RWPE2 (cell line): ENCODE data around the gene SLC4A2.

ENCODE experiments used
- ATAC-seq: fragments of 200-7000 bp; cut with Tn5 transposase; 3 replicates; pipeline ENCODE4 v1.9.1; 2021; ENCODE audit warnings: low read depth
- DNase-seq: peaks from one replicate; pipeline ENCODE4 v3.0.0-alpha.2; 2020; ENCODE audit warnings: low spot score
- H3K27ac ChIP-seq: fragments of 450-650 bp; 2 replicates; pipeline ENCODE4 v1.5.1; 2017; ENCODE audit warnings: mild to moderate bottlenecking; ENCODE audit not compliant: poor library complexity, severe bottlenecking
- H3K27me3 ChIP-seq: fragments of 250-450 bp; sonication (Bioruptor Pico); 2 replicates; pipeline ENCODE4 v1.5.1; 2021; ENCODE audit warnings: mild to moderate bottlenecking, moderate library complexity; ENCODE audit not compliant: insufficient read depth, poor library complexity, severe bottlenecking
- H3K36me3 ChIP-seq: fragments of 250-450 bp; sonication (Bioruptor Pico); 2 replicates; pipeline ENCODE4 v1.5.1; 2020; ENCODE audit warnings: low read depth, mild to moderate bottlenecking, moderate library complexity
- H3K4me1 ChIP-seq: fragments of 250-450 bp; sonication (Bioruptor Pico); 2 replicates; pipeline ENCODE4 v1.5.1; 2021; ENCODE audit warnings: mild to moderate bottlenecking, moderate library complexity; ENCODE audit not compliant: insufficient read depth, poor library complexity, severe bottlenecking
- H3K4me3 ChIP-seq: fragments of 250-450 bp; sonication (Bioruptor Pico); 2 replicates; pipeline ENCODE4 v1.5.1; 2021; ENCODE audit warnings: mild to moderate bottlenecking, moderate library complexity; ENCODE audit not compliant: severe bottlenecking
- H3K9me3 ChIP-seq: fragments of 250-450 bp; sonication (Bioruptor Pico); 2 replicates; pipeline ENCODE4 v1.5.1; 2021; ENCODE audit warnings: mild to moderate bottlenecking, moderate library complexity; ENCODE audit not compliant: severe bottlenecking
- TF ChIP-seq, protein P1 (sequence below): fragments of 450-650 bp; IDR thresholded peaks from one replicate; pipeline ENCODE4 v1.5.1; 2017; ENCODE audit warnings: mild to moderate bottlenecking, moderate library complexity; ENCODE audit not compliant: poor library complexity, severe bottlenecking

Gene SLC4A2

DNA sequence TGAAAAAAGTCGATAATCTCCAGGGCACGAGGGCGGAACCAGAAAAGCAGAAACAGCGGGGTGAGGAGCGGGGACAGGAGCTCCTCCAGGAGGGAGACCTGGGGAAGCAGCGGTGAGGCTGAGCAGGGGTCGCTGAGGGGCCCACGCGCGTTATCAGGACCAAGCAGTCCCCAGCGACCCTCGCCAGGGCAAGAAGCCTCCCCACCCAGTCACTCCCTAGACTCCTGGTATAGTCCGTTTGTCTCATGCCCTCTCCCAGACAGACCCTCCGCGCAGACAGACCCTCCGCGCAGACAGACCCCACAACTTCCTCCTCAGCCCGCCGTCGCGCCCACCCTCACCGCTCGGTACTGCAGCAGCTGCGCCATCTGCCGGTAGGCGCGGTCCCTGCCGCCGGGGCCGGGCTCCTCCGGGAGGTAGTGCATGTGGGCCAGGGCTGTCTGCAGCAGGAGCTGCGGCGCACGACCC lies 41.4 kb upstream of the SLC4A2 start:
- Histone ChIP-seq H3K27me3 (peaks cover 12% of the 10 kb centered on the region), H3K4me1 (no peaks in the 10 kb centered on the region), H3K9me3 (no peaks in the 10 kb centered on the region), H3K27ac (no peak overlapping the region), H3K36me3 (no peaks in the 10 kb centered on the region), H3K4me3 (peak overlapping the region; percentile 1)
- ATAC-seq (peak; percentile 72), DNase-seq (peak; percentile 70)
- TF ChIP-seq, protein P1, sequence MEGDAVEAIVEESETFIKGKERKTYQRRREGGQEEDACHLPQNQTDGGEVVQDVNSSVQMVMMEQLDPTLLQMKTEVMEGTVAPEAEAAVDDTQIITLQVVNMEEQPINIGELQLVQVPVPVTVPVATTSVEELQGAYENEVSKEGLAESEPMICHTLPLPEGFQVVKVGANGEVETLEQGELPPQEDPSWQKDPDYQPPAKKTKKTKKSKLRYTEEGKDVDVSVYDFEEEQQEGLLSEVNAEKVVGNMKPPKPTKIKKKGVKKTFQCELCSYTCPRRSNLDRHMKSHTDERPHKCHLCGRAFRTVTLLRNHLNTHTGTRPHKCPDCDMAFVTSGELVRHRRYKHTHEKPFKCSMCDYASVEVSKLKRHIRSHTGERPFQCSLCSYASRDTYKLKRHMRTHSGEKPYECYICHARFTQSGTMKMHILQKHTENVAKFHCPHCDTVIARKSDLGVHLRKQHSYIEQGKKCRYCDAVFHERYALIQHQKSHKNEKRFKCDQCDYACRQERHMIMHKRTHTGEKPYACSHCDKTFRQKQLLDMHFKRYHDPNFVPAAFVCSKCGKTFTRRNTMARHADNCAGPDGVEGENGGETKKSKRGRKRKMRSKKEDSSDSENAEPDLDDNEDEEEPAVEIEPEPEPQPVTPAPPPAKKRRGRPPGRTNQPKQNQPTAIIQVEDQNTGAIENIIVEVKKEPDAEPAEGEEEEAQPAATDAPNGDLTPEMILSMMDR: peak; percentile 94

DNA sequence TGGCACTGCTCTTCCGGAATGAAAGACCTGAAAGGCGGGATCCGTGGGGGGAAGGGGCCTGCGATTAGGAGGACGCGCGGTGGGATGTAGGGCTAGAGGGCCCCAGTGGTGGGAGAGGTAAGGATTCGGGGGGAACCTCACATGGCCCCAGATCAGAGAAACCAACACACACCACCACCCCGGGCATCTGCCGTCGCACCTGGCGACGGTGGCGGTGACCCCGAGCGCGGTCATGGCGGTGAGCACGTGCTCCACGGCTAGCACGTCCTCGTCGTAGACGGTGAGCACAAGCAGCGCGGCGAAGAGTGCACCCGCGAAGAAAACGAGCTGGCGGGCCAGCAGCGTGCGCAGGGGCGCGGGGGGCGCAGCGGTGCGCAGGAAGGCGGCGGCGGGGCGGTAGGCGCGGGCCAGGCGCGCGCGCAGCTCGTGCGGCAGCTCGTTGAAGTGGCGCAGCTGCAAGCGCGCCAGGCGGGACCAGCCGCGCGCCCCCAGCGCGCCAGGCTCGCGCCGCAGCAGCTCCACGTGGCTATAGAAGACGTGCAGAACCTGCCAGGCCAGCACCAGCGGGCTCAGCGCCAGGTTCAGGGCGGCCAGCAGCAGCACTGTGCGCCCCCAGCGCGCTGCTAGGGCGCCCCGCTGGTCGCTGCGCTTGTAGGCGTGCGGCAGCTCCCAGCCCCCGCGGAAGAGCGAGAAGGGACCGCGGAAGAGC lies 40.8 kb upstream of the SLC4A2 start:
- DNase-seq: peak; percentile 49
- H3K36me3 ChIP-seq: no peaks in the 10 kb centered on the region
- H3K27me3 ChIP-seq: peaks cover 12% of the 10 kb centered on the region
- no peak overlapping the region for H3K27ac ChIP-seq
- no peaks in the 10 kb centered on the region for H3K9me3 ChIP-seq
- H3K4me1 ChIP-seq: no peaks in the 10 kb centered on the region
- TF ChIP-seq, protein P1: peak; percentile 64
- H3K4me3 ChIP-seq: no peak overlapping the region
- no peak for ATAC-seq

DNA sequence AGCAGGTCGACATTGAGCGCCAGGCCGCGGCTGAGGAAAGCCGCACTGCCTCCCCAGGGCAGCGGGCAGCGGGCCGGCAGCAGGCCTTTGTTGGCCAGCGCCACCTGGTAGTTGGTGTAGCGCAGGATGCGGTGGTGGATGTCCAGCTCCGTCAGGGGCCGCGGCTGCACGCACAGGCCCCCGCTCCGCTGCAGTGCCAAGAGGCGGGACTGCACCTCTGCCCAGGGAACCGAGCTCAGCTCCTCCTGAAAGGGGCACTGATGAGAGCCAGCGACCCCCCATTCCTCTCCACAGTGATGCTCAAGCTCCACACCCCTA lies 40.3 kb upstream of the SLC4A2 start:
- Histone ChIP-seq H3K4me3 (no peak overlapping the region), H3K36me3 (no peaks in the 10 kb centered on the region), H3K4me1 (no peaks in the 10 kb centered on the region), H3K27me3 (peaks cover 12% of the 10 kb centered on the region), H3K9me3 (no peaks in the 10 kb centered on the region), H3K27ac (no peak overlapping the region)
- TF ChIP-seq, protein P1: no peak
- DNase-seq: peak; percentile 50
- ATAC-seq: no peak

DNA sequence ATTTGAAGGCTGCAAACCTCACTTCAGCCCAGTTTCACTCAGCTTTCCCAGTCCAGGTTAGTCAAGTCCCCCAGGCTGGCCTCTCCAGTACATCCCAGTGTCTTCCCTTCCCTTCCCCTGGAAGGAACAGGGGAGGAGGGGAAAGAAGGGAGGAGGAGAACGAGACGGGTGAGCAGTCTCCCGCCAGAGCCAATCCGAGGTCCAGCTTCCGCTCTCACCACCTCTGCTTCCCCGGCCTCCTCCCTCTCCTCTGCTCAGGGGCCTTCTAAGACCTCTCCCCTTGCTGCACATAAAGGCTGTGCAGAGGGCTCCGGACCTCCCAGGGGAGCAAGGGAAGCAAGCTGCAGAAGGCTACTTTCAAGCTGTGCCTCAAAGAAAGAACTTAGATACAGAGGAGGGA lies 39.2 kb upstream of the SLC4A2 start:
- no peaks in the 10 kb centered on the region for H3K9me3 ChIP-seq
- DNase-seq (peak; percentile 40), ATAC-seq (no peak)
- peaks cover 12% of the 10 kb centered on the region for H3K27me3 ChIP-seq
- no peaks in the 10 kb centered on the region for H3K36me3 ChIP-seq
- no peak overlapping the region for H3K27ac ChIP-seq
- TF ChIP-seq, protein P1: no peak
- H3K4me3 ChIP-seq: no peak overlapping the region
- H3K4me1 ChIP-seq: no peaks in the 10 kb centered on the region

DNA sequence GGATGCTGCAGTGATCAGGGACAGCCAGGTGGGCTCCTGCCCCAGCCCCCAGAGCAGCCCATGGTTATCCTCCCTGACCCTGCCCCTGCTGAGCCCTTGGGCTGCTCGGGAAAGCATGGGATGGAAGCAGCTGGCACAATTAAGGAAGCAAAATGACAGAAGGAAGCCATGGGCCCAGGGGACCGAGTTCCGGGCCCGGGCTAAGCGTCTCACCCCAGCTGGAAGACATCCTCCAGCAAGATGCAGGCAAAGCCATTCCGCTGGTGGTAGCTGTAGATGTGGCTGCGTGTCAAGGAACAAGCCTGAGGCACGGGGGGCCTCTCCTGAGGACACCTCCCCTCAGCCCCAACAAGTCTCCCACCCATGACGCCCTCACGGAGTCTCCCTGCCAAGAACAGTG lies 36.2 kb upstream of the SLC4A2 start:
- no peaks in the 10 kb centered on the region for H3K9me3 ChIP-seq
- no peak overlapping the region for H3K4me3 ChIP-seq
- H3K27ac ChIP-seq: no peak overlapping the region
- no peaks in the 10 kb centered on the region for H3K36me3 ChIP-seq
- H3K27me3 ChIP-seq: peaks cover 12% of the 10 kb centered on the region
- no peak for ATAC-seq
- H3K4me1 ChIP-seq: peaks cover 14% of the 10 kb centered on the region
- TF ChIP-seq, protein P1: no peak
- no peak for DNase-seq
